GM21717 (cell line): ENCODE measurements around the gene MCEMP1.
A peak's percentile ranks its signal among the peaks of the same experiment; 100 is the strongest.

Experiments
- ATAC-seq: cut with Tn5 transposase; IDR thresholded peaks from one replicate; pipeline ENCODE4 v1.9.1; 2021; ENCODE audit warnings: mild to moderate bottlenecking, moderate library complexity; ENCODE audit not compliant: unreplicated experiment

The MCEMP1 gene

GRCh38 chr19:7670150-7670783 is 6.6 kb upstream of the MCEMP1 start:
- no peak for ATAC-seq

GRCh38 chr19:7670790-7671189 is 6.1 kb upstream of the MCEMP1 start:
- ATAC-seq: no peak

GRCh38 chr19:7672522-7672921 is 4.4 kb upstream of the MCEMP1 start:
- no peak for ATAC-seq

GRCh38 chr19:7674010-7675005 is 2.6 kb upstream of the MCEMP1 start:
- no peak for ATAC-seq

- ATAC-seq: no peak
Observed at GRCh38 chr19:7676376-7676775, 514 bp upstream of the MCEMP1 start.

- ATAC-seq: no peak
Observed at GRCh38 chr19:7677669-7678311, 900 bp downstream of the MCEMP1 start.

- ATAC-seq: peak; percentile 35
Observed at GRCh38 chr19:7678971-7679751, 2.3 kb downstream of the MCEMP1 start.

- ATAC-seq: no peak
Observed at GRCh38 chr19:7679771-7680605, 3.1 kb downstream of the MCEMP1 start.

- no peak for ATAC-seq
Observed at GRCh38 chr19:7680606-7681339, 3.9 kb downstream of the MCEMP1 start, which contains the start of gene TRAPPC5. Gene TRAPPC5 (plus strand): TSS chr19:7680833. CDS start chr19:7682254, 1,421 bp downstream.

- no peak for ATAC-seq
Observed at GRCh38 chr19:7681340-7682174, 4.7 kb downstream of the MCEMP1 start.

- ATAC-seq: no peak
Observed at GRCh38 chr19:7682175-7682855, 5.4 kb downstream of the MCEMP1 start.

GRCh38 chr19:7685546-7686445 is 8.9 kb downstream of the MCEMP1 start:
- ATAC-seq: no peak

GRCh38 chr19:7687177-7687576 is 10.3 kb downstream of the MCEMP1 start:
- ATAC-seq: no peak

- ATAC-seq: no peak
Observed at GRCh38 chr19:7689165-7689564, 12.3 kb downstream of the MCEMP1 start.

GRCh38 chr19:7690779-7691258 is 13.9 kb downstream of the MCEMP1 start:
- no peak for ATAC-seq

GRCh38 chr19:7691497-7691896 is 14.6 kb downstream of the MCEMP1 start:
- ATAC-seq: no peak
